Measurements from ENCODE around the gene KIF1C.

The KIF1C gene

GRCh38 chr17:4969047-4969550 lies 28.7 kb upstream of the KIF1C start:
- DNase-seq, result no peak

GRCh38 chr17:4969551-4970173 lies 28.1 kb upstream of the KIF1C start:
- no peak for DNase-seq

DNA sequence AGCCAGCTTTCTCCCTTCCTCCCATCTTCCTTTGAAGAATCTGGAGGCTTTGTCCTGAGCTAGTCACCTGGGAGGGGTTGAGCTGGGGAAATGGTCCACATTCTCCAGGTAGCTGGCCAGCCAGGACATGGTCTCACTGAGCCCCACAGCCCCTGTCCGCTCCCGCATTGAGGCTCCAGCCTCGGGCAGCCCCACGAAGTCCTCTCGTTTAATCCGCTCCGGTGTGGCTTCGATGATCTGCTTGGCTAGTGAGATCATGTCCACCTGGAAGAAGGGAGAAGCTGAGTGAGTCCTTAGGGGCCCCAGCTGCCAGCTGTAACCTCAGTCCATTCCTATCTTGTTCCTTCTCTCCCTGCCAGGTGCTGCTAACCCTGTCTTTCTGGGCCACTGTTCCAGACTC lies 27.5 kb upstream of the KIF1C start:
- DNase-seq, result no peak

GRCh38 chr17:4971826-4972225 lies 25.9 kb upstream of the KIF1C start:
- no peak for DNase-seq

DNA sequence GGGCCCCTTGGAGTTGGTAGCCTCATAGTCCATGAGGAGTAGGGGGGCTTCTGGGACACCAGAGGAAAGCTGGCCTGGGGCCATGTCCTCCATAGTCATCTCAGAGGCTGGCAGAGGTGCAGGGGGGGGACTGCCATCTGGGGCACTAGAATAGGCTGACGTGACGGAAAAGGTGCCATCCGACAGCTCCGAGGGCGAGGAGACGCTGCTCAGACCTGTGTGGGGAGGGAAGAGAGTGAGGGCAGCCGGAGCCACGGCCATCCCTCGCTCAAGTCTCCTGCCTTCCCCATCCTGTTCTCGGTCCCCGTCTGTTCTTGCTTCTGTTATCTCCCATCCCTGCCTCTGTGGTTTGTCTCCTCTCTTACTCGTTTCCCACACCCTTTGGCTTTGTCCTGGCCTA lies 25.4 kb upstream of the KIF1C start:
- no peak for DNase-seq

DNA sequence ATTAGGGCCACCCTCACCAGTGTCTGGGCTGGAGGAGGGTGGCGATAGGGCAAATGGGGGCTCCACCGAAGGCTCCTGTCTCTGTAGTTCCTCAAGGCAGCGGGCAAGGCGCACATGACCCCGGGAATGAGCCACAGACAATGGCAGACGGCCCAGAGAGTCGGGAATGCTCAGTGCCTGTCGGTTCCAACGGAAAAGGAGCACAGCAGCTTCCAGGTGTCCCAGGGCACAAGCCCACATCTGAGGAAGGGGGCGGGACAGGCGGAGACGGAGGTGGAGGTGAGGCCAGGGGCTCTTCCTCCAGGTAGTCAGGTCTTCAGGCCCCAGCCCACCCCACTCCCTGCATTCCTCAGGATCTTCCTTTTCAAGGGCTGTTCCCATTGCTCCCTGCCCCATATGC lies 25.0 kb upstream of the KIF1C start:
- no peak for DNase-seq

DNA sequence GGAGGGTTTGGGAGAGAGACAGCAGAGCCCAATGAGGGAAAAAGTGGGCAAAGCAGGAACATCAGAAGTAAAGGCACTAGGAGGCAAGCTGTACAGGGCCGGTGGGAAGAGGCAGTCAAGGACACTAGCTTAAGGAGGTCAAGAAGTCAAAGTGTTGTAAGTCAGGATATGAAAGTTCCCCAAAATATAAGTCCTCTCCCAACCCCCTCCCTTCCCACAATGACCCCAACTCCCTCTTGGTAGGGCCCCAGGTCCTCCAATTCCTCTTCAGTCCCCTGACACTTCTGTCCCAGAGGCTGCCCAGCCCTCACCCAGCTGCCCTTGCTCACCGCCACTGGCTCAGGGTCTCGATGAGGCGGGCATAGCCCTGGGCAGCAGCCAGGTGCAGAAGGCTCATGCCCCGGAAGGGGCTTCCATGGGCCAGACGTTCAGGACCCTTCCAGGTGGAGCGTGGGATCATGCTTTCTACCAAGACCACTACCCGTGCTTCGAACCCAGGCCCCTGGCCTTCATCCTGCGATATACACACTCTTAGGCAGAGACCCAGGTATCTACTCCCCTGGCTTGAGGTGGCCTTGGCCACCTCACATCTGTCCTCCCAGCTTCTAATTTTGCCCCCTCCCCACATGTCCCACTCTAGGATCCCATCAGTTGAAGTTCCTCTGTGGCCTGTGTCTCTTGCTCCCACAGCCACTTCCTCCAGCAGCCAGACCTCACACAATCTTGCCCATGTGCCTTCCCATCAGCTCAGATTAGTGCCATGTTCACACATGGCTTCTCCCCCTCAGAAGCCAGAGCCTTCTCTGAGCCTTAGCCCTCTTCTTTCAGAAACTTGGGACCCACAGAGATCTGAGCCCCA lies 24.3 kb upstream of the KIF1C start:
- no peak for DNase-seq

DNA sequence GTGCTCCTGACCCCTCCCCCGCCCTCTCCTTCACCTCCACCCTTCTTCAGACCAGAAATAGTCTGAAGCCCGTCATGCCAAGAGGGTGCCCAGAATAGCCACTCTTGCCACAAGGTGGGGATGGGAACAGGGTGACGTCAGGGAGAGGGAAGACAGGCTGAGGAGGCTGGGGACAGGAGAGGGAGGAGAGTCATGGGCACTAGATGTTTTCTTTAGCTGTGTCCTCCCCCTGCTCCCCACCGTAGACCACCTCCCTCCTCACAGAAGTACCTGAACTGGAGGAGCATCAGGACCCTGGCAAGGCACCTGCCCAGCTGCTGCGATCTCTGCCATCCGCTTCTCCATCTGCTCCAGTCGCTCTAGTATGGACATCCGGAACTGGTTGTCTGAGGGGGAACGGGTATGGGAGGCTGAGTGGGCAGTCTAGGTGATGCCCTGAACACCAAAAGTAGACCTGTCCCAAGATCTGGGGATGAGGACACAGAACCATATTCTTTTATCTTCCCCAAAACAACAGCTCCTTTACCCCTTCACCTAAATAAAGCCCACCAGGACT lies 23.6 kb upstream of the KIF1C start:
- no peak for DNase-seq

DNA sequence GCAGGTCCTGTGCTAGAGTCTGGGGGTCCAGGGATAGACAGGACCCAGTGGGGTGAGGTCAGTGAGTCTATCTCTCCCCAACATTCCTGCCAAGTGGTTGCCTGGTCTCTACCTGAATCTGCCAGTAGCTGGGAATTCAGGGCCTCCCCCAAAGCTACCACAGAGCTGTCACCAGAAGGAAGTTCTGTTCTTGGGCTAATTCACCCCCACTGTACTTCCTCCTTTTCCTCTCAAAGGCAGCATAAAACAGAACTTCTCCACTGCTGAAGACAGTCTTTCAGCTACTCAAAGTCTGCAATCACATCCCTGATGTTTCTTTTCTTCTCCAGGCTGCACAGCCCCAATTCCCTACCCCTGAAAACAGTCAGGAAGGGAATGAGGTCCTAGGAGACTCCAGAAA lies 19.0 kb upstream of the KIF1C start:
- no peak for DNase-seq

- peak; percentile 11 to 57 for DNase-seq
These were observed 17.0 kb upstream of the KIF1C start for GRCh38 chr17:4980644-4981216.

DNA sequence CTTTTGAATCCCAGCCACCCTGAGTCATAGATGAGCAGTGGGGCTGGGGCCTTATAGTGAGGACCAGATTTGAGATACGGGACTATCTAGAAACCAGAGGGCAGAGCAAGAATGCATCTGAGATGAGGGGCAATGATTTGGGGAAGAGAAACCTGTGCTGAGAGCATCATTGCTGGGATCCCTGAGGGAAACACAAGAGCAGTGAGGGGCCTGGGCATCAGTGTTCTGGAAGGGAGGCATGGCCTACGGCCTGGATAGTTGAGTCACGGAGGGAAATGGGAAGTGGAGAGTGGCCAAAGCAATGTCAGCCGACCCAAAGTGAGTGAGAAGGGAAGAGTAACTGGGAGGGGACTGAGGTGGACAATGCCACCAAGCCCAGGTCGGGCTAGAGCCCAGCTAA lies 15.4 kb upstream of the KIF1C start:
- no peak for DNase-seq

DNA sequence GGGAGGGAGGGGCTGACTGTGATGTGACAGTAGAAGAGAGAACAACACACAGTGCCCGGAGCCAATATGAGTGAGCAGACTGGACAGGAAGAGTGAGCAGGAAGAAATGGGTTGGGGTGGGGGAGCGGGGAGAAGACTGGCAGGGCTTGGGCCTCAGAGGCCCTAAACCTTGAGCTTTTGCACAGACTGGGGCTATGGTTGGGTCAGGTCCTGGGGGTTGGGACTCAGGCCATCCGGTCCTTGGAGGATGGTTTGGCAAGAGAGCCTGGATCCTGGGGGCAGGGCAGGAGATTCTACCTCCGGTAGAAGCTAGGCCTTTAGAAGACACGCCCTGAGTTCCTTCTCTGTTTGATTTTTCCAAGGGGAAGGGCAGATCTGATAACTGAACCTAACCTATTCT lies 11.3 kb upstream of the KIF1C start:
- no peak for DNase-seq

GRCh38 chr17:4986951-4987766 lies 10.6 kb upstream of the KIF1C start, which contains the start of gene CAMTA2:
CAMTA2 (minus strand) TSS chr17:4987675; CDS start chr17:4986222, 1,453 bp downstream.
- DNase-seq, result peak; percentile 44 to 80

DNA sequence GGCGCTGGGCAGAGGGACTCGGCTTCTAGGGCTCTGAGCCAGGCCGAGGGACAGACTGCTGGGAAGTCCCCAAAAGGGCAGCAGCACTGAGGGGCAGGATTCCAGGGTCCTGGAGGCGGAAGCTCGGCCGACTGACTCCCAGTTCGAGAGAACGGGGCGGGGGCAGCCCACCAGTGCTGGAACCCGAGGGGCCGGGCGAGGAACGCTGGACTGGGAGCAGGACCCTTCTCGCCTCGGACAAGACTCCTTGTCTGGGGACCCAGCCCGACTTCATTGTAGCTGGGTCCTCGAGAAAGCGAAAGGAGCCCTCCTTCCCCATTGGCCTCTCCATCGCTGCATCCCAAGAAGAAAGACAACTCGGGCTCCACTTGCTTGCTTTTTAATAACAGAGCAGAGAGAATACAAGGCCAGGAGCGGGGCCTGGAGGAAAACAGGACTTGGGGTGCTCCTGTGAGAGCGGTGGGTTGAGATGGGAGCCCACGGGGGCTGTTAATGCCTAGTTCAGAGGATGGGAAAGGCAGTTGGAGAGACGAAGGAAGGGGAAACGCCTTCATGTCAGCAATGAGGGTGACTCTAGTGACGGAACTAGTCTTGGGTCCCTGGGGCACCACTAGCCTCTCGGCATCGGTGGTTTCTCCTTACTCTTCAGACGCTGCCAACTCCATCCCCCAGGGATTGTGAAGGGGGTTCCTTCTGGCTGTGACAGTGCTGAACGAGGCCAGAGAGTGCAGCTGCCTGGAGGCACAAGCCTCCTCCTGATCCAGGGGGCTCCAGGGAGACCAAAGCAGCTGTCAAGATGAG lies 9.8 kb upstream of the KIF1C start:
- DNase-seq, result no peak

GRCh38 chr17:4994081-4994595 lies 3.6 kb upstream of the KIF1C start:
- no peak for DNase-seq

- peak in 1 of 2 experiments; percentile 40 for DNase-seq
These were observed 429 bp downstream of the KIF1C start for GRCh38 chr17:4998027-4998731.

DNA sequence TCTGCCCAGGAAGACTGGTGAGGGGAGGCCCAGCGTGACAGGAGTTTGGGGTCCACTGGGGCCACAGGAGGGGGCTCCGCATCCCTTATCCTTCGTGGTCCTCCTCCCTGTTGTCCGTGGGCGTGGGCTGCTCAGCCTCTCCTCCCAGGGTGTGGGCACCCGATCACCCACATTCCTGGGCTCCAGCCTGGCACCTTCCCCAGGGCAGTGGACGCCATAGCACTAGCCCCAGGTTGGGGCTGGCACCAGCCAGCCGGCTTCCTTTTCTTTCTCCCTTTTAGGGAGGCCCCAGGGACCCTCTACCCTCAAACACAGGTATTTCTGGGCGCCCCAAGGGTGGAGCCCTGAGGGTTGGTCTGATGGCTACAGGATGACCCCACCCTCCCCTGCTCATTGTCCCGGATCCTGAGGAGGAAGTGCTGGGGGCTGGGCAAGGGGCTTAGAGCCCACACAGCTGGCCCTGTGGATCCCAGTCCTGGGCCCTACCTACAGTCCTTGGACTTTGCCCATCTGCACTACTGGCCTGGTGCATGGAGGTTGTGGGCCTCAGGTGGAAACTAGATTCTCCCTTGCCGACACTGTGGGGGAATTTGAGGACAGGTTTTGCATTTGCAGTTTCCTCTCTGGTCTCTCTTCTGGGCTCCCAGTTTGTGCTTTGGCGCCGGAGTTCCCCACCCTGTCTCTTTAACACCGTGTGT lies 1.1 kb downstream of the KIF1C start:
- DNase-seq, result no peak

DNA sequence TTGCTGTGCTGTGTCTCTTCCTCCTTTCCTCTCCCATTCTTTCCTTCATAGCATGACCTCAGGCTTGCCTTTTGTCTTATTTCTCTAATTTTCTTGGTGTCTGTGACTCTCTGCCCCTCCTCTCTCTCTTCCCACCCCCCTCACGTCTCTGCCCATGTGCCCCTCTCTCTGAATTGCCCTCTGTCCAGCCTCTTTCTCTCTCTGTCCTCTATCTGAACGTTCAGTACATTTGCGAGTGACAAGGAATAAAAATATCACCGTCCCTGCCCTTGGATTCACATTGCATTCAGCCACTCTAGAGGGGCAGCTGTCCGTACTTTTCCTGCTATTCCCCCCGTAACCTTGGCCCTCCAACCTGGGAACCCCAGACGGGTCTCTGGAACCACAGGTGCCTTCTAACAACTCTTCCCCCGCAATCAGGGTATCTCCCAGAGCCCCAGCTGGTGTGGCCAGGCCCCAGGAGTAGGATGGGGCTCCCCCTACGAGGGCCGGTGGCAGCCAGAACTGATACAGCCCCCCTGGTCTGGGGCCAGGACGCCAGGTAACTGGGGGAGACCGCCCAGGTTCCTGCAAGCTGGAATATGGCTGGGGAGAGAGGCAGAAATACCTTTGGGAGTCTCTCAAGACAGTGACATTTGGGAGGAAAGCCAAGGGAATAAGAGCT lies 1.8 kb downstream of the KIF1C start:
- DNase-seq, result no peak

DNA sequence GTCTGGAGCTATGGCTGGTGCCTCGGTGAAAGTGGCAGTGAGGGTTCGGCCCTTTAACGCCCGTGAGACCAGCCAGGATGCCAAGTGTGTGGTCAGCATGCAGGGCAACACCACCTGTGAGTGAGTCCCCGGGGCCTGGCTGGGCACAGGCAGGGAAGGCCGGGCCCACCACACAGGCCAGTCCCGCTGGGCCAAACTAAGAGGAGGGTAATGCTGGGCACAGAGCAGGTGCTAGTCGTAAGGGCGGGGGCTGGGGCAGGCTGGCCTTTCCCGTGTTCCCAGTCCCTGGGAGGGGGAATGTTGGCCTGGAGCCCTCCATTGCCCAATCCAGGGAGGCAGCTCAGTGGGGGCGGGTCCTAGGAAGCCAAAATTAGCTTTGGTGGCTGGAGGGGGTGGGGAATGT lies 2.5 kb downstream of the KIF1C start:
- no peak for DNase-seq

All from NCI-H524 (cell line).